CD4-positive, alpha-beta T cell (primary cell): Measurements from ENCODE around the gene POLE. TPM values are rescaled to one million over a fixed set of nuclear protein-coding genes. Genes with fewer than 3 reads are reported as not detected.

Source experiments
- ATAC-seq: fragments of 200-7000 bp; cut with Tn5 transposase; one replicate; pipeline ENCODE4 v1.10.0; 2022; ENCODE audit warnings: mild to moderate bottlenecking; ENCODE audit not compliant: poor library complexity
- CTCF ChIA-PET: fragments of 350-600 bp; sonication (Branson Sonifier 250); formaldehyde crosslinking; loops from one replicate; lab custom pipeline; 2021; ENCODE audit warnings: antibody characterized with exemption, inconsistent platforms; lab: Charles Lee
- POLR2A ChIA-PET: fragments of 350-600 bp; sonication (Branson Sonifier 250); formaldehyde crosslinking; loops from one replicate; lab custom pipeline; 2021; ENCODE audit warnings: antibody characterized with exemption, inconsistent platforms; lab: Charles Lee
- DNase-seq, 14 experiments: peaks; one replicate each; pipeline ENCODE4 v3.0.0-alpha.2; 2013 to 2020; ENCODE audit warnings: mixed read lengths in 2 of 14
- H3K27ac ChIP-seq, 2 donors: one replicate each; pipeline versions ENCODE4 v1.5.1 to v1.7.0; 2013; ENCODE audit warnings: low read length in 2 of 2, low read depth in 1 of 2, mild to moderate bottlenecking in 1 of 2
- H3K27me3 ChIP-seq, 2 experiments: 1 replicate in 1 of 2; 2 replicates in 1 of 2; pipeline versions ENCODE4 v1.6.1 to v1.7.0; 2013; ENCODE audit warnings: low read length in 2 of 2, control low read depth in 1 of 2, mild to moderate bottlenecking in 1 of 2, moderate library complexity in 1 of 2; ENCODE audit not compliant: insufficient read depth in 2 of 2, control insufficient read depth in 1 of 2
- H3K36me3 ChIP-seq: one replicate; pipeline ENCODE4 v1.6.1; 2013; ENCODE audit warnings: low read length, control low read depth; ENCODE audit not compliant: insufficient read depth
- H3K4me1 ChIP-seq: one replicate; pipeline ENCODE4 v1.6.1; 2013; ENCODE audit warnings: low read length, control low read depth; ENCODE audit not compliant: insufficient read depth
- H3K4me3 ChIP-seq: one replicate; pipeline ENCODE4 v1.5.1; 2013; ENCODE audit warnings: mild to moderate bottlenecking, low read length, moderate library complexity
- H3K9me3 ChIP-seq, 2 experiments: 1 replicate in 1 of 2; 2 replicates in 1 of 2; pipeline versions ENCODE4 v1.6.1 to v1.7.0; 2013; ENCODE audit warnings: low read length in 2 of 2, mild to moderate bottlenecking in 2 of 2, control low read depth in 1 of 2, moderate library complexity in 1 of 2; ENCODE audit not compliant: control insufficient read depth in 1 of 2, insufficient read depth in 1 of 2
- H3K27ac Mint-ChIP-seq: one replicate; pipeline ENCODE4 v1.8.0; 2020; ENCODE audit warnings: mixed read lengths
- H3K27me3 Mint-ChIP-seq: one replicate; pipeline ENCODE4 v1.8.0; 2021; ENCODE audit warnings: mixed read lengths
- H3K36me3 Mint-ChIP-seq: one replicate; pipeline ENCODE4 v1.8.0; 2021; ENCODE audit warnings: low read depth, mixed read lengths
- H3K4me1 Mint-ChIP-seq: one replicate; pipeline ENCODE4 v1.8.0; 2021; ENCODE audit warnings: low read depth, mixed read lengths
- H3K4me3 Mint-ChIP-seq: one replicate; pipeline ENCODE4 v1.8.0; 2020; ENCODE audit warnings: mild to moderate bottlenecking, mixed read lengths
- H3K9me3 Mint-ChIP-seq: one replicate; pipeline ENCODE4 v1.8.0; 2020; ENCODE audit warnings: mixed read lengths
- CTCF ChIP-seq: fragments of 200-600 bp; IDR thresholded peaks from one replicate; pipeline ENCODE4 v1.8.0; 2022; ENCODE audit warnings: antibody characterized with exemption, mild to moderate bottlenecking
- intact Hi-C, 2 experiments: fragments of 100-400 bp; cut with DNase I in 1 of 2; cut with micrococcal nuclease in 1 of 2; formaldehyde crosslinking; loops; one replicate each; pipeline versions ENCODE4 v1.15.1 to v1.9.0; 2023 to 2025; cut with DNase I, micrococcal nuclease
- total RNA-seq, 174 experiments: library from RNA in 2 of 174; stranded (reverse) in 2 of 174; gene quantifications; one replicate each; pipeline ENCODE4 v1.2.3 and lab custom pipeline; 2021 to 2026

POLE gene
- total RNA-seq, 2 experiments from 2014 or later, result 41.8 to 46.1 TPM

- Histone ChIP-seq H3K27me3 (peaks cover under 1 to 3% of the 10 kb centered on the region in 2 experiments), H3K4me3 (no peak overlapping the region), H3K4me1 (peaks cover under 1% of the 10 kb centered on the region), H3K27ac (no peak overlapping the region), H3K36me3 (peaks cover 15% of the 10 kb centered on the region), H3K9me3 (peaks cover 0 to 2% of the 10 kb centered on the region in 2 experiments)
- no peak for ATAC-seq
- ChIA-PET POLR2A (no interaction called here), CTCF (no interaction called here)
- Mint-ChIP-seq H3K27me3 (peaks cover 3% of the 10 kb centered on the region), H3K4me1 (no peaks in the 10 kb centered on the region), H3K9me3 (no peaks in the 10 kb centered on the region), H3K4me3 (no peak overlapping the region), H3K36me3 (peaks cover 13% of the 10 kb centered on the region), H3K27ac (no peak overlapping the region)
- TF ChIP-seq CTCF, result no peak
- intact Hi-C loops, result no loop called here
- peak in 1 of 14 experiments; percentile 8 for DNase-seq
Measured at GRCh38 chr12:132623072-132623869, 63.9 kb downstream of the POLE start.

DNA sequence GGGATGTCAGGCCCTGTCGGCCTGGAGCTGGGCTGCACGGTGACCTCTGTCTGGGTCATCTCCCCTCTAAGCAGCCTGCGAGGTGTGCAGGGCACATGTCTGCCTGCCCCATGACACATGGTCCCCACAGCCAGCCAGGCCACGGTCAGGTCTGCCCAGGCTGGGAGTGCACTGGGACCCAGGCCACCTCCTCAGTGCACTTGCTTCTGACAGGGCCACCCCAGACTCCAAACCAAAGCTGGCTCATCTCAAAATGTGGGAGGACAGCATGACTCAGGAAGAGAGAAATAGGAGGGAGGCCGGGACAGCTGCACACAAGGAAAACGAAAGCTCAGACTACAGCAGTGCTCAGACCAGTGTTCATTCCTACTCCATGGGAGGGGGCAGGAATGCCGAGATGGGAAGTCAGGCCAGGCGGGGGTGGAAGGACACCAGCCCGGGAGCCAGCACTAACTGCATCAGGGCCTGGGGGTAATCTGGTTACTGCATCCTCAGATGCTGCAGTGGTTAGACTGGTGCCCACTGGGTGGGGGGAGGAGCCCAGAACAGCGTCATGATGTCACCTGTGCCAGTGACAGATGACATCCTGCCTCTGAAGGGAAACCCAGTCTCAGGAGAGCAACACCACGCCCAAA lies 64.6 kb downstream of the POLE start:
- Histone ChIP-seq H3K27me3 (peaks cover 8 to 10% of the 10 kb centered on the region in 2 experiments), H3K4me3 (no peak overlapping the region), H3K9me3 (peaks cover 3 to 7% of the 10 kb centered on the region in 2 experiments), H3K36me3 (peaks cover 15% of the 10 kb centered on the region), H3K4me1 (peaks cover 6% of the 10 kb centered on the region), H3K27ac (no peak overlapping the region)
- ChIA-PET CTCF (no interaction called here), POLR2A (no interaction called here)
- DNase-seq (peak in 2 of 14 experiments; percentile 27 to 29), ATAC-seq (peak; percentile 66)
- Mint-ChIP-seq H3K4me3 (no peak overlapping the region), H3K27ac (no peak overlapping the region), H3K27me3 (peaks cover 10% of the 10 kb centered on the region), H3K4me1 (peaks cover 5% of the 10 kb centered on the region), H3K36me3 (peaks cover 13% of the 10 kb centered on the region), H3K9me3 (no peaks in the 10 kb centered on the region)
- intact Hi-C loops, result no loop called here
- no peak for TF ChIP-seq CTCF

GRCh38 chr12:132621657-132622435 lies 65.3 kb downstream of the POLE start:
- peaks cover 13% of the 10 kb centered on the region for H3K36me3 Mint-ChIP-seq
- H3K27ac ChIP-seq, result no peak overlapping the region
- peaks cover 15 to 17% of the 10 kb centered on the region in 2 experiments for H3K27me3 ChIP-seq
- TF ChIP-seq CTCF, result no peak
- H3K9me3 ChIP-seq, result peaks cover 10 to 11% of the 10 kb centered on the region in 2 experiments
- intact Hi-C loops, result no loop called here
- peaks cover 15% of the 10 kb centered on the region for H3K36me3 ChIP-seq
- H3K27ac Mint-ChIP-seq, result no peak overlapping the region
- H3K4me1 Mint-ChIP-seq, result peaks cover 5% of the 10 kb centered on the region
- peaks cover 17% of the 10 kb centered on the region for H3K27me3 Mint-ChIP-seq
- ChIA-PET CTCF (no interaction called here), POLR2A (no interaction called here)
- no peaks in the 10 kb centered on the region for H3K9me3 Mint-ChIP-seq
- peak in 1 of 14 experiments; percentile 12 for DNase-seq
- no peak overlapping the region for H3K4me3 Mint-ChIP-seq
- ATAC-seq, result no peak
- H3K4me1 ChIP-seq, result peaks cover 6% of the 10 kb centered on the region
- no peak overlapping the region for H3K4me3 ChIP-seq
